GM12878 (cell line): ENCODE data around the gene NAA38. TPM values are rescaled to one million over a fixed set of nuclear protein-coding genes. Genes with fewer than 3 reads are reported as not detected.
A peak's percentile ranks its signal among the peaks of the same experiment; 100 is the strongest.

Experiments used
- ASH2L ChIP-seq: fragments of 300-600, 200-600 bp; sonication (generic); IDR thresholded peaks from 2 replicates; pipeline ENCODE4 v1.6.1; 2017; ENCODE audit warnings: low read depth, mild to moderate bottlenecking, borderline replicate concordance
- BHLHE40 ChIP-seq, 2 experiments: fragments of 450-650 bp in 1 of 2; IDR thresholded peaks; 2 replicates each; pipeline ENCODE4 v1.6.1; 2011 to 2017; ENCODE audit warnings: low read depth in 2 of 2, borderline replicate concordance in 1 of 2, improper control_type of control experiment in 1 of 2, low read length in 1 of 2, mild to moderate bottlenecking in 1 of 2
- CBFB ChIP-seq: IDR thresholded peaks from 2 replicates; pipeline ENCODE4 v1.6.1; 2016; ENCODE audit warnings: antibody characterized with exemption, low read depth
- CHD2 ChIP-seq: IDR thresholded peaks from 2 replicates; pipeline ENCODE4 v1.6.1; 2011; ENCODE audit warnings: low read depth, low read length, improper control_type of control experiment, borderline replicate concordance
- CREM ChIP-seq: IDR thresholded peaks from 2 replicates; pipeline ENCODE4 v1.6.1; 2014; ENCODE audit warnings: antibody characterized with exemption, low read depth
- EED ChIP-seq: sonication (generic); IDR thresholded peaks from 2 replicates; pipeline ENCODE4 v1.6.1; 2016; ENCODE audit warnings: antibody characterized with exemption, low read depth
- HDAC6 ChIP-seq: fragments of 200-600 bp; sonication (generic); IDR thresholded peaks from one replicate; pipeline ENCODE4 v1.8.0; 2017; ENCODE audit warnings: antibody characterized with exemption; ENCODE audit not compliant: unreplicated experiment
- IRF4 ChIP-seq: IDR thresholded peaks from 2 replicates; pipeline ENCODE4 v1.6.1; 2011; ENCODE audit warnings: low read depth, low read length
- JUNB ChIP-seq: IDR thresholded peaks from 2 replicates; pipeline ENCODE4 v1.6.1; 2016; ENCODE audit warnings: antibody characterized with exemption, mild to moderate bottlenecking
- JUND ChIP-seq: IDR thresholded peaks from 2 replicates; pipeline ENCODE4 v1.6.1; 2012; ENCODE audit warnings: low read depth, mild to moderate bottlenecking, low read length, improper control_type of control experiment, moderate library complexity
- MXI1 ChIP-seq: fragments of 150-350 bp; IDR thresholded peaks from 2 replicates; pipeline ENCODE4 v1.6.1; 2011; ENCODE audit warnings: low read depth, mild to moderate bottlenecking, inconsistent platforms, low read length, improper control_type of control experiment
- NR2C1 ChIP-seq: fragments of 450-650 bp; IDR thresholded peaks from 2 replicates; pipeline ENCODE4 v1.6.1; 2017; ENCODE audit warnings: antibody characterized with exemption, mild to moderate bottlenecking, moderate library complexity
- PML ChIP-seq: IDR thresholded peaks from 2 replicates; pipeline ENCODE4 v1.6.1; 2012; ENCODE audit warnings: low read length, inconsistent platforms
- POLR2A ChIP-seq: IDR thresholded peaks from 2 replicates; pipeline ENCODE4 v1.6.1; 2011; ENCODE audit warnings: low read depth, mild to moderate bottlenecking, low read length
- POLR2AphosphoS5 ChIP-seq: IDR thresholded peaks from 2 replicates; pipeline ENCODE4 v1.6.1; 2011; ENCODE audit warnings: mild to moderate bottlenecking, low read length, inconsistent platforms
- POU2F2 ChIP-seq: IDR thresholded peaks from 3 replicates; pipeline ENCODE4 v1.6.1; 2011; ENCODE audit warnings: low read depth, mild to moderate bottlenecking, low read length, borderline replicate concordance
- RELA ChIP-seq: fragments of 450-650 bp; IDR thresholded peaks from 2 replicates; pipeline ENCODE4 v1.8.0; 2014; ENCODE audit warnings: borderline replicate concordance; ENCODE audit not compliant: partially characterized antibody
- REST ChIP-seq: IDR thresholded peaks from 2 replicates; pipeline ENCODE4 v1.6.1; 2012; ENCODE audit warnings: mild to moderate bottlenecking, low read depth, low read length
- SMAD1 ChIP-seq: fragments of 450-650 bp; IDR thresholded peaks from 2 replicates; pipeline ENCODE4 v1.6.1; 2018; ENCODE audit warnings: mild to moderate bottlenecking, low read depth; ENCODE audit not compliant: partially characterized antibody
- SMARCA5 ChIP-seq: fragments of 450-650 bp; IDR thresholded peaks from 2 replicates; pipeline ENCODE4 v1.6.1; 2017; ENCODE audit warnings: mild to moderate bottlenecking
- SMC3 ChIP-seq: IDR thresholded peaks from 2 replicates; pipeline ENCODE4 v1.6.1; 2011; ENCODE audit warnings: low read length, improper control_type of control experiment, borderline replicate concordance
- SP1 ChIP-seq: IDR thresholded peaks from one replicate; pipeline ENCODE4 v1.6.1; 2011; ENCODE audit warnings: low read depth, low read length
- SREBF2 ChIP-seq: IDR thresholded peaks from 2 replicates; pipeline ENCODE4 v1.6.1; 2012; ENCODE audit warnings: mild to moderate bottlenecking, low read length
- ZBED1 ChIP-seq: IDR thresholded peaks from 2 replicates; pipeline ENCODE4 v1.6.1; 2016; ENCODE audit warnings: borderline replicate concordance
- ZBTB11 ChIP-seq: fragments of 450-650 bp; formaldehyde crosslinking; IDR thresholded peaks from 2 replicates; pipeline ENCODE4 v1.5.0; 2022; ENCODE audit warnings: mild to moderate bottlenecking, missing genetic modification characterization
- ZNF207 ChIP-seq: fragments of 450-650 bp; IDR thresholded peaks from 2 replicates; pipeline ENCODE4 v1.6.1; 2014; ENCODE audit warnings: antibody characterized with exemption, mild to moderate bottlenecking, borderline replicate concordance
- polyA plus RNA-seq, 11 experiments: library from polyadenylated mRNA; depleted of rRNA in 4 of 11; unstranded in 6 of 11; stranded (reverse) in 5 of 11; fragments of >200 nt; fragmentation: Nextera tagmentation in 4 of 11; fragmentation: Illumina TruSeq in 1 of 11; extraction: Ambion mirVana in 4 of 11; extraction: Trizol in 1 of 11; gene quantifications; 1 replicate in 1 of 11; 2 replicates in 10 of 11; pipeline versions ENCODE4 v1.2.1 to v1.2.3, GENCODE V29; 2011 to 2016; ENCODE audit warnings: inconsistent platforms in 2 of 11, missing spikeins in 2 of 11, low read depth in 1 of 11
- total RNA-seq, 4 experiments: library from RNA; depleted of rRNA in 3 of 4; stranded (reverse); fragments of >200 nt in 3 of 4; fragmentation: Illumina TruSeq in 1 of 4; extraction: Trizol in 1 of 4; gene quantifications; 2 replicates each; pipeline versions ENCODE4 v1.2.1 to v1.2.3, GENCODE V29; 2013 to 2021
- TF ChIP-seq, protein P1 (sequence below): fragments of 450-650 bp; IDR thresholded peaks from 2 replicates; pipeline ENCODE4 v1.6.1; 2017; ENCODE audit warnings: borderline replicate concordance

NAA38 gene
- total and polyA plus RNA-seq, 10 of the 15 experiments (the other 5 are each of a cell fraction or from before 2014, with no cell fraction given), result 31.5 to 337 (median 215) TPM

- TF ChIP-seq ZNF207 (no peak), JUNB (no peak), ASH2L (no peak), SREBF2 (no peak), BHLHE40 (IDR thresholded peaks at IDR 0.05; ENCODE audit: borderline replicate concordance in 1 of 2, low read depth in 2 of 2, low read length in 1 of 2) (no peak), JUND (no peak), CBFB (0 out of 2 replicates have a peak, but pooled peaks have one; percentile 2), SMAD1 (peak; percentile 8), CREM (no peak), SMARCA5 (peak; percentile 32; the same call in 1 of the 2 replicates), POLR2AphosphoS5 (peak; percentile 75), IRF4 (no peak), ZBED1 (no peak), SP1 (peak; percentile 17), HDAC6 (no peak), SMC3 (no peak), REST (no peak), PML (no peak), RELA (peak; percentile 16), MXI1 (no peak), POLR2A (peak; percentile 32; the same call in 1 of the 2 replicates), POU2F2 (no peak), NR2C1 (no peak), EED (no peak), CHD2 (no peak), ZBTB11 (CRISPR knock-in tag) (no peak)
- TF ChIP-seq, protein P1, sequence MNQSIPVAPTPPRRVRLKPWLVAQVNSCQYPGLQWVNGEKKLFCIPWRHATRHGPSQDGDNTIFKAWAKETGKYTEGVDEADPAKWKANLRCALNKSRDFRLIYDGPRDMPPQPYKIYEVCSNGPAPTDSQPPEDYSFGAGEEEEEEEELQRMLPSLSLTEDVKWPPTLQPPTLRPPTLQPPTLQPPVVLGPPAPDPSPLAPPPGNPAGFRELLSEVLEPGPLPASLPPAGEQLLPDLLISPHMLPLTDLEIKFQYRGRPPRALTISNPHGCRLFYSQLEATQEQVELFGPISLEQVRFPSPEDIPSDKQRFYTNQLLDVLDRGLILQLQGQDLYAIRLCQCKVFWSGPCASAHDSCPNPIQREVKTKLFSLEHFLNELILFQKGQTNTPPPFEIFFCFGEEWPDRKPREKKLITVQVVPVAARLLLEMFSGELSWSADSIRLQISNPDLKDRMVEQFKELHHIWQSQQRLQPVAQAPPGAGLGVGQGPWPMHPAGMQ, result no peak
Observed at GRCh38 chr17:7843257-7843535, 14.2 kb downstream of the NAA38 start (continued).
